GM10248 (cell line): Measurements from ENCODE around the gene SLC18A2.
"Not testable (repeated sequence)": the region's sequence is repeated elsewhere in the genome, so short reads cannot be mapped to it uniquely, and the experiment has no call there.

Experiments used
- CTCF ChIA-PET: fragments of 300-600 bp; sonication (Branson Sonifier 250); formaldehyde crosslinking; extraction: SDS; loops from one replicate; lab custom pipeline; 2021; ENCODE audit warnings: antibody characterized with exemption; lab: Yijun Ruan, JAX
- POLR2A ChIA-PET: fragments of 350-650 bp; sonication (Branson Sonifier 250); formaldehyde crosslinking; extraction: SDS; loops from one replicate; lab custom pipeline; 2020; ENCODE audit warnings: antibody characterized with exemption; lab: Yijun Ruan, JAX
- DNase-seq: peaks from one replicate; pipeline ENCODE4 v3.0.0; 2012; ENCODE audit errors: extremely low spot score
- CTCF ChIP-seq: IDR thresholded peaks from 2 replicates; pipeline ENCODE4 v1.5.1; 2012; ENCODE audit warnings: mild to moderate bottlenecking, low read depth; ENCODE audit errors: extremely low read depth, missing control alignments, control extremely low read depth

The SLC18A2 gene

GRCh38 chr10:117294735-117295134 is 53.8 kb downstream of the SLC18A2 start:
- CTCF ChIA-PET, result no interaction called here
- DNase-seq, result no peak
- POLR2A ChIA-PET, result no interaction called here
- TF ChIP-seq CTCF, result no peak

GRCh38 chr10:117298219-117298618 is 57.3 kb downstream of the SLC18A2 start:
- POLR2A ChIA-PET, result no interaction called here
- no peak for DNase-seq
- CTCF ChIA-PET, result no interaction called here
- TF ChIP-seq CTCF, result no peak

GRCh38 chr10:117299435-117299834 is 58.5 kb downstream of the SLC18A2 start:
- TF ChIP-seq CTCF, result no peak
- POLR2A ChIA-PET, result no interaction called here
- DNase-seq, result no peak
- CTCF ChIA-PET, result interaction anchor here (1.3 to 1.6 kb wide), 2 partner anchors 20 to 83 kb away, joined by 4 to 5 read pairs; no protein-coding TSS in a partner anchor

- ChIA-PET POLR2A (no interaction called here), CTCF (interaction anchor here (1.5 kb wide), 1 partner anchor 84 kb away, joined by 4 read pairs; no protein-coding TSS in a partner anchor)
- TF ChIP-seq CTCF, result no peak
- no peak for DNase-seq
These were observed 59.8 kb downstream of the SLC18A2 start for GRCh38 chr10:117300671-117301070.

- CTCF ChIA-PET, result interaction anchor here (1.2 kb wide), 1 partner anchor 17 kb away, joined by 3 read pairs; no protein-coding TSS in a partner anchor
- POLR2A ChIA-PET, DNase-seq: not testable (repeated sequence)
These were observed 62.5 kb downstream of the SLC18A2 start for GRCh38 chr10:117303451-117303850.

- CTCF ChIA-PET, result no interaction called here
- DNase-seq, result no peak
- no peak for TF ChIP-seq CTCF
- POLR2A ChIA-PET, result no interaction called here
These were observed 65.8 kb downstream of the SLC18A2 start for GRCh38 chr10:117306674-117307073.

- ChIA-PET CTCF (interaction anchor here (2.9 kb wide), 1 partner anchor 8 kb away, joined by 14 read pairs; no protein-coding TSS in a partner anchor), POLR2A (no interaction called here)
- no peak for DNase-seq
- no peak for TF ChIP-seq CTCF
These were observed 70.3 kb downstream of the SLC18A2 start for GRCh38 chr10:117311261-117311660.
